Liver (tissue), 9 donors: Measurements from ENCODE around the gene HAGH. TPM values are rescaled to one million over a fixed set of nuclear protein-coding genes. Genes with fewer than 3 reads are reported as not detected.

Experiments used
- DNase-seq: peaks from one replicate; pipeline ENCODE4 v3.0.0-alpha.2; 2017; ENCODE audit warnings: low spot score
- H3K27ac ChIP-seq, 2 donors: one replicate each; pipeline ENCODE4 v1.7.0; 2013; ENCODE audit warnings: inconsistent platforms in 2 of 2, low read length in 2 of 2, control low read depth in 1 of 2, low read depth in 1 of 2, mild to moderate bottlenecking in 1 of 2
- H3K27me3 ChIP-seq, 4 donors: one replicate each; pipeline versions ENCODE4 v1.6.1 to v1.7.0; 2013; ENCODE audit warnings: low read length in 3 of 4, inconsistent platforms in 1 of 4, mild to moderate bottlenecking in 1 of 4, moderate library complexity in 1 of 4; ENCODE audit not compliant: control insufficient read depth in 4 of 4, insufficient read depth in 4 of 4
- H3K36me3 ChIP-seq, 4 donors: one replicate each; pipeline versions ENCODE4 v1.6.1 to v1.7.0; 2013; ENCODE audit warnings: low read length in 3 of 4, mild to moderate bottlenecking in 3 of 4, low read depth in 1 of 4, moderate library complexity in 1 of 4; ENCODE audit not compliant: control insufficient read depth in 4 of 4, insufficient read depth in 3 of 4
- H3K4me1 ChIP-seq, 4 donors: one replicate each; pipeline versions ENCODE4 v1.6.1 to v1.7.0; 2013; ENCODE audit warnings: low read length in 3 of 4, mild to moderate bottlenecking in 3 of 4, moderate library complexity in 1 of 4; ENCODE audit not compliant: control insufficient read depth in 4 of 4, insufficient read depth in 4 of 4
- H3K4me3 ChIP-seq, 3 donors: one replicate each; pipeline versions ENCODE4 v1.6.1 to v1.7.0; 2013; ENCODE audit warnings: low read length in 3 of 3, control low read depth in 1 of 3, low read depth in 1 of 3, mild to moderate bottlenecking in 1 of 3
- H3K9ac ChIP-seq, 2 donors: one replicate each; pipeline ENCODE4 v1.7.0; 2013; ENCODE audit warnings: low read length in 2 of 2, mild to moderate bottlenecking in 2 of 2, moderate library complexity in 2 of 2, control low read depth in 1 of 2, low read depth in 1 of 2
- H3K9me3 ChIP-seq, 4 donors: one replicate each; pipeline versions ENCODE4 v1.6.1 to v1.7.0; 2013; ENCODE audit warnings: low read length in 3 of 4; ENCODE audit not compliant: control insufficient read depth in 4 of 4
- ATF3 ChIP-seq: IDR thresholded peaks from 2 replicates; pipeline ENCODE4 v1.6.1; 2016; ENCODE audit warnings: antibody characterized with exemption
- CTCF ChIP-seq: fragments of 150-350 bp; IDR thresholded peaks from 2 replicates; pipeline ENCODE4 v1.5.1; 2017; ENCODE audit warnings: improper control_type of control experiment, low read depth, low read length; ENCODE audit not compliant: missing input control
- EGR1 ChIP-seq, 2 donors: IDR thresholded peaks; 2 replicates each; pipeline ENCODE4 v1.6.1; 2016 to 2018; ENCODE audit warnings: antibody characterized with exemption in 2 of 2, low read depth in 2 of 2
- FOXA1 ChIP-seq: IDR thresholded peaks from 2 replicates; pipeline ENCODE4 v1.6.1; 2016; ENCODE audit warnings: antibody characterized with exemption
- FOXA2 ChIP-seq: IDR thresholded peaks from 2 replicates; pipeline ENCODE4 v1.6.1; 2016; ENCODE audit warnings: antibody characterized with exemption
- GABPA ChIP-seq, 2 donors: IDR thresholded peaks in 1 of 2; conservative IDR thresholded peaks in 1 of 2; 2 replicates each; pipeline ENCODE4 v1.6.1; 2016; ENCODE audit warnings: antibody characterized with exemption in 2 of 2, mild to moderate bottlenecking in 1 of 2, moderate library complexity in 1 of 2
- HNF4A ChIP-seq, 2 donors: conservative IDR thresholded peaks; 2 replicates each; pipeline ENCODE4 v1.6.1; 2016; ENCODE audit warnings: antibody characterized with exemption in 2 of 2, mild to moderate bottlenecking in 2 of 2
- HNF4G ChIP-seq: IDR thresholded peaks from 2 replicates; pipeline ENCODE4 v1.6.1; 2016; ENCODE audit warnings: antibody characterized with exemption
- JUND ChIP-seq, 2 donors: IDR thresholded peaks; 2 replicates each; pipeline ENCODE4 v1.6.1; 2016; ENCODE audit warnings: antibody characterized with exemption in 2 of 2
- MAX ChIP-seq: IDR thresholded peaks from 2 replicates; pipeline ENCODE4 v1.6.1; 2016; ENCODE audit warnings: antibody characterized with exemption
- RAD21 ChIP-seq, 2 donors: IDR thresholded peaks; 2 replicates each; pipeline ENCODE4 v1.6.1; 2016; ENCODE audit warnings: antibody characterized with exemption in 2 of 2, mild to moderate bottlenecking in 2 of 2
- RXRA ChIP-seq, 2 donors: IDR thresholded peaks; 2 replicates each; pipeline ENCODE4 v1.6.1; 2017 to 2018; ENCODE audit warnings: antibody characterized with exemption in 2 of 2, mild to moderate bottlenecking in 1 of 2
- TAF1 ChIP-seq: conservative IDR thresholded peaks from 2 replicates; pipeline ENCODE4 v1.6.1; 2016; ENCODE audit warnings: antibody characterized with exemption, mild to moderate bottlenecking
- YY1 ChIP-seq: IDR thresholded peaks from 2 replicates; pipeline ENCODE4 v1.6.1; 2016; ENCODE audit warnings: antibody characterized with exemption, mild to moderate bottlenecking
- ZBTB33 ChIP-seq: IDR thresholded peaks from 2 replicates; pipeline ENCODE4 v1.6.1; 2016; ENCODE audit warnings: antibody characterized with exemption
- WGBS: extraction: QIAGEN DNeasy Blood & Tissue Kit; methylation state at CpG from one replicate; pipeline ENCODE4 v1.1.7; 2013; 5-methylcytosine and 5-hydroxymethylcytosine counted together
- polyA plus RNA-seq, 2 donors: library from polyadenylated mRNA; stranded (reverse) in 1 of 2; unstranded in 1 of 2; fragments of 200-250 nt in 1 of 2; fragments of >200 nt in 1 of 2; fragmentation: Nextera tagmentation in 1 of 2; extraction: Ambion mirVana in 1 of 2; gene quantifications; one replicate each; pipeline versions ENCODE4 v1.2.1 to v1.2.3, GENCODE V29; 2013 to 2015
- total RNA-seq, 2 donors: library from RNA; depleted of rRNA; stranded (reverse); fragments of >200 nt; gene quantifications; one replicate each; pipeline ENCODE4 v1.2.3, GENCODE V29; 2014
- TF ChIP-seq, protein P1 (sequence below): IDR thresholded peaks from 2 replicates; pipeline ENCODE4 v1.6.1; 2016; ENCODE audit warnings: antibody characterized with exemption, mild to moderate bottlenecking
- donor health status: healthy.
- donor health status: healthy.
- donor health status: healthy.
- donor health status: healthy.
- donor health status: healthy.

Gene HAGH
- total and polyA plus RNA-seq, 4 donors: 169 to 252 (median 204) TPM

GRCh38 chr16:1786242-1787055, 40.2 kb downstream of the HAGH start:
- no peak overlapping the region for H3K27ac ChIP-seq
- H3K9ac ChIP-seq: no peak overlapping the region
- DNase-seq: no peak
- H3K9me3 ChIP-seq: no peaks in the 10 kb centered on the region
- H3K4me1 ChIP-seq: peaks cover 8 to 61% (median 39%) of the 10 kb centered on the region in 4 donors
- no peak overlapping the region for H3K4me3 ChIP-seq
- H3K27me3 ChIP-seq: no peaks in the 10 kb centered on the region
- H3K36me3 ChIP-seq: peaks cover 0 to 34% (median 5%) of the 10 kb centered on the region in 4 donors
- WGBS: 91% methylated on average over 51 of the region's 51 CpGs
- no peak for TF ChIP-seq GABPA (IDR thresholded peaks at IDR 0.05 in 1 of 2, conservative IDR thresholded peaks at IDR 0.05 in 1 of 2)
- no peak for TF ChIP-seq CTCF
- no peak for TF ChIP-seq HNF4A (conservative IDR thresholded peaks at IDR 0.05)
- TF ChIP-seq MAX: no peak
- no peak for TF ChIP-seq RAD21 (IDR thresholded peaks at IDR 0.05)
- no peak for TF ChIP-seq TAF1
- TF ChIP-seq RXRA (IDR thresholded peaks at IDR 0.05): no peak

- H3K4me1 ChIP-seq: peaks cover 7 to 61% (median 39%) of the 10 kb centered on the region in 4 donors
- no peak overlapping the region for H3K4me3 ChIP-seq
- TF ChIP-seq YY1 (no peak), CTCF (no peak), EGR1 (IDR thresholded peaks at IDR 0.05; ENCODE audit: low read depth in 2 of 2) (no peak), FOXA2 (no peak), ATF3 (no peak), MAX (no peak), JUND (IDR thresholded peaks at IDR 0.05) (no peak), GABPA (IDR thresholded peaks at IDR 0.05 in 1 of 2, conservative IDR thresholded peaks at IDR 0.05 in 1 of 2) (no peak), TAF1 (no peak), ZBTB33 (no peak), FOXA1 (no peak), HNF4G (no peak)
- TF ChIP-seq, protein P1, sequence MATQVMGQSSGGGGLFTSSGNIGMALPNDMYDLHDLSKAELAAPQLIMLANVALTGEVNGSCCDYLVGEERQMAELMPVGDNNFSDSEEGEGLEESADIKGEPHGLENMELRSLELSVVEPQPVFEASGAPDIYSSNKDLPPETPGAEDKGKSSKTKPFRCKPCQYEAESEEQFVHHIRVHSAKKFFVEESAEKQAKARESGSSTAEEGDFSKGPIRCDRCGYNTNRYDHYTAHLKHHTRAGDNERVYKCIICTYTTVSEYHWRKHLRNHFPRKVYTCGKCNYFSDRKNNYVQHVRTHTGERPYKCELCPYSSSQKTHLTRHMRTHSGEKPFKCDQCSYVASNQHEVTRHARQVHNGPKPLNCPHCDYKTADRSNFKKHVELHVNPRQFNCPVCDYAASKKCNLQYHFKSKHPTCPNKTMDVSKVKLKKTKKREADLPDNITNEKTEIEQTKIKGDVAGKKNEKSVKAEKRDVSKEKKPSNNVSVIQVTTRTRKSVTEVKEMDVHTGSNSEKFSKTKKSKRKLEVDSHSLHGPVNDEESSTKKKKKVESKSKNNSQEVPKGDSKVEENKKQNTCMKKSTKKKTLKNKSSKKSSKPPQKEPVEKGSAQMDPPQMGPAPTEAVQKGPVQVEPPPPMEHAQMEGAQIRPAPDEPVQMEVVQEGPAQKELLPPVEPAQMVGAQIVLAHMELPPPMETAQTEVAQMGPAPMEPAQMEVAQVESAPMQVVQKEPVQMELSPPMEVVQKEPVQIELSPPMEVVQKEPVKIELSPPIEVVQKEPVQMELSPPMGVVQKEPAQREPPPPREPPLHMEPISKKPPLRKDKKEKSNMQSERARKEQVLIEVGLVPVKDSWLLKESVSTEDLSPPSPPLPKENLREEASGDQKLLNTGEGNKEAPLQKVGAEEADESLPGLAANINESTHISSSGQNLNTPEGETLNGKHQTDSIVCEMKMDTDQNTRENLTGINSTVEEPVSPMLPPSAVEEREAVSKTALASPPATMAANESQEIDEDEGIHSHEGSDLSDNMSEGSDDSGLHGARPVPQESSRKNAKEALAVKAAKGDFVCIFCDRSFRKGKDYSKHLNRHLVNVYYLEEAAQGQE: no peak
- DNase-seq: no peak
- H3K9me3 ChIP-seq: no peaks in the 10 kb centered on the region
- no peak overlapping the region for H3K9ac ChIP-seq
- H3K27ac ChIP-seq: no peak overlapping the region
- WGBS: 89% methylated on average over 14 of the region's 14 CpGs
- peaks cover 0 to 28% (median 5%) of the 10 kb centered on the region in 4 donors for H3K36me3 ChIP-seq
- H3K27me3 ChIP-seq: no peaks in the 10 kb centered on the region
These were observed 40.8 kb downstream of the HAGH start for GRCh38 chr16:1785846-1786170.
